PC-9 (cell line): ENCODE measurements around the gene MERTK. TPM values are rescaled to one million over a fixed set of nuclear protein-coding genes. Genes with fewer than 3 reads are reported as not detected.
A peak's percentile ranks its signal among the peaks of the same experiment; 100 is the strongest.

Experiments used
- BruUV-seq: library from RNA; stranded (reverse); fragments of 400-500 nt; replicated peaks from 2 replicates; lab custom pipeline; 2021; lab: Mats Ljungman, UMichigan
- CTCF ChIA-PET: fragments of 300-600 bp; sonication (Branson Sonifier 250); formaldehyde crosslinking; loops from one replicate; lab custom pipeline; 2022; ENCODE audit warnings: antibody characterized with exemption; lab: Charles Lee
- POLR2A ChIA-PET: fragments of 300-600 bp; sonication (Branson Sonifier 250); formaldehyde crosslinking; loops from one replicate; lab custom pipeline; 2022; ENCODE audit warnings: antibody characterized with exemption; ENCODE audit not compliant: unreplicated experiment; lab: Charles Lee
- DNase-seq, 2 experiments: peaks; one replicate each; pipeline versions ENCODE4 v3.0.0 to v3.0.0-alpha.2; 2015 to 2022; ENCODE audit warnings: mixed read lengths in 1 of 2
- H2AFZ ChIP-seq: fragments of 200-600 bp; sonication (generic); 2 replicates; pipeline ENCODE4 v1.8.1; 2017; ENCODE audit warnings: antibody characterized with exemption
- H3F3A ChIP-seq: fragments of 200-600 bp; sonication (generic); 2 replicates; pipeline ENCODE4 v1.8.1; 2017; ENCODE audit warnings: antibody characterized with exemption, mild to moderate bottlenecking, low read depth; ENCODE audit not compliant: insufficient read depth
- H3K27ac ChIP-seq: fragments of 200-600 bp; sonication (generic); 2 replicates; pipeline ENCODE4 v1.6.1; 2016; ENCODE audit warnings: mixed run types
- H3K27me3 ChIP-seq: fragments of 200-600 bp; sonication (generic); 2 replicates; pipeline ENCODE4 v1.6.1; 2016; ENCODE audit warnings: low read depth, mixed run types; ENCODE audit not compliant: insufficient read depth
- H3K36me3 ChIP-seq: fragments of 200-600 bp; sonication (generic); 2 replicates; pipeline ENCODE4 v1.6.1; 2016; ENCODE audit warnings: low read depth, mixed run types
- H3K4me1 ChIP-seq: fragments of 200-600 bp; sonication (generic); replicated peaks from 2 replicates; pipeline ENCODE4 v1.6.1; 2016; ENCODE audit warnings: mixed run types; ENCODE audit not compliant: insufficient read depth
- H3K4me2 ChIP-seq: fragments of 200-600 bp; sonication (generic); 2 replicates; pipeline ENCODE4 v1.6.1; 2017; ENCODE audit warnings: mixed run types
- H3K4me3 ChIP-seq: fragments of 200-600 bp; sonication (generic); 2 replicates; pipeline ENCODE4 v1.6.1; 2016; ENCODE audit warnings: mixed run types
- H3K79me2 ChIP-seq: fragments of 200-600 bp; sonication (generic); 2 replicates; pipeline ENCODE4 v1.6.1; 2017; ENCODE audit warnings: low read depth, mixed run types
- H3K9me2 ChIP-seq: fragments of 200-600 bp; sonication (generic); 2 replicates; pipeline ENCODE4 v1.8.1; 2017; ENCODE audit warnings: mild to moderate bottlenecking; ENCODE audit not compliant: insufficient read depth
- H3K9me3 ChIP-seq: fragments of 200-600 bp; sonication (generic); 2 replicates; pipeline ENCODE4 v1.8.1; 2016; ENCODE audit warnings: low read depth; ENCODE audit not compliant: insufficient read depth
- H4K20me1 ChIP-seq: fragments of 200-600 bp; sonication (generic); 2 replicates; pipeline ENCODE4 v1.8.1; 2017; ENCODE audit not compliant: insufficient read depth
- CTCF ChIP-seq: fragments of 200-600 bp; sonication (generic); conservative IDR thresholded peaks from 2 replicates; pipeline ENCODE4 v1.6.1; 2017; ENCODE audit warnings: mixed run types, antibody characterized with exemption, mild to moderate bottlenecking, moderate library complexity
- EZH2 ChIP-seq: fragments of 200-600 bp; sonication (generic); IDR thresholded peaks from 2 replicates; pipeline ENCODE4 v1.8.0; 2017; ENCODE audit warnings: antibody characterized with exemption, low read depth
- intact Hi-C: fragments of 100-400 bp; cut with micrococcal nuclease; formaldehyde crosslinking; loops from one replicate; pipeline ENCODE4 v1.10.0; 2022; ENCODE audit not compliant: unreplicated experiment
- total RNA-seq: library from RNA; stranded (reverse); gene quantifications from 2 replicates; pipeline ENCODE4 v1.2.3, GENCODE V29; 2021

MERTK gene
- total RNA-seq, 1 experiment from 2014 or later = 1.6 TPM

GRCh38 chr2:112061840-112062239 is 163.4 kb downstream of the MERTK start:
- H3K36me3 ChIP-seq = peaks cover 48% of the 10 kb centered on the region
- DNase-seq = no peak
- ChIA-PET POLR2A (interaction anchor here (0.5 kb wide), 1 partner anchor 221 kb away, joined by 3 read pairs; no protein-coding TSS in a partner anchor), CTCF (no interaction called here)
- TF ChIP-seq CTCF = no peak
- TF ChIP-seq EZH2 = no peak
- H3K9me3 ChIP-seq = no peaks in the 10 kb centered on the region
- no peaks in the 10 kb centered on the region for H3K9me2 ChIP-seq
- peaks cover 45% of the 10 kb centered on the region for H3F3A ChIP-seq
- H4K20me1 ChIP-seq = peaks cover 4% of the 10 kb centered on the region; the same call in 1 of the 2 replicates
- H3K4me1 ChIP-seq = peaks cover 52% of the 10 kb centered on the region
- intact Hi-C loops = no loop called here
- H3K4me3 ChIP-seq = no peak overlapping the region
- H3K27me3 ChIP-seq = no peaks in the 10 kb centered on the region
- H3K4me2 ChIP-seq = no peak overlapping the region
- no peak overlapping the region for H2AFZ ChIP-seq
- no TSS peak for BruUV-seq
- no peak overlapping the region for H3K27ac ChIP-seq
- H3K79me2 ChIP-seq = peaks cover 61% of the 10 kb centered on the region

DNA sequence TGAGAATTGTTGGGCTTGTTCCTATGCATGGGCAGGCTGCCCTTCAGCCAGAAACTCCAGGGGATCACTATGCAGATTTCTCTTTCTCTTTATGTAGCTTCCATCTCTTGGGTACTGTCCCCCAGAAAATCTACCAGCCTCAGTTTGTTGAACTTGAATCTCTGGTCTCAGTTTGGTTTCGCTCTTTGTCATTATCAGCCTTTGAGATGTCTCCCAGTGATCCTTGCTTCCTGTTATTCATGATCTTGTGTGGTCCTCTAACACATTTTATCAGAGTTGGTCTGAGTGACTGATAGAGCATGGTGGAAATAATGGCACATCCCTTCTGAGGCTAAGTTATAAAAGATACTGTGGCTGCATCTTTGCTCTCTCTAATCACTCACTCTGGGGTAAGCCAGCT is 164.5 kb downstream of the MERTK start:
- Histone ChIP-seq H3K79me2 (peaks cover 60% of the 10 kb centered on the region), H2AFZ (no peak overlapping the region), H3K36me3 (peaks cover 59% of the 10 kb centered on the region), H4K20me1 (no peaks in the 10 kb centered on the region), H3K9me3 (no peaks in the 10 kb centered on the region), H3K9me2 (no peaks in the 10 kb centered on the region), H3K27ac (no peak overlapping the region), H3K27me3 (no peaks in the 10 kb centered on the region), H3K4me3 (no peak overlapping the region), H3K4me1 (peaks cover 45% of the 10 kb centered on the region), H3F3A (peaks cover 37% of the 10 kb centered on the region), H3K4me2 (no peak overlapping the region)
- ChIA-PET POLR2A (interaction anchor here (0.9 kb wide), 1 partner anchor 431 kb away, joined by 6 read pairs; no protein-coding TSS in a partner anchor), CTCF (no interaction called here)
- no peak for DNase-seq
- BruUV-seq = no TSS peak
- TF ChIP-seq CTCF (no peak), EZH2 (no peak)
- intact Hi-C loops = no loop called here

DNA sequence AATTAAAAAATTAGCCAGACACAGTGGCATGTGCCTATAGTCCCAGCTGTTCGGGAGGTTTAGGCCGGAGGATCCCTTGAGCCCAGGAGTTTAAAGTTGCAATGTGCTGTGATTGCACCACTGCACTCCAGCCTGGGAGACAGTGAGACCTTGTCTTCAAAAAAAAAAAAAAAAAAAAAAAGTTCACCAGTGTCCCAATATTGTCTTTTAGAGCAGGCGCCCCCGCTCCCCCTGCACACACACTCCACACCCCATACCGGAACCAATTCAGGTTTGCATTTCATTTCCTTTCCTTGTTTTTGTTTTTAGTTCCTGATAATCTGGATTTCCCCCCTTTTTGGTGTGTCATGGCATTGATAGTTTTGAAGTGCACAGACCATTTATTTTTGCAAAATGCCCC is 167.1 kb downstream of the MERTK start:
- DNase-seq = peak in 1 of 2 experiments; percentile 36
- TF ChIP-seq CTCF = no peak
- TF ChIP-seq EZH2 = no peak
- POLR2A ChIA-PET = no interaction called here
- Histone ChIP-seq H3K9me2 (no peaks in the 10 kb centered on the region), H3K27me3 (no peaks in the 10 kb centered on the region), H3K4me3 (no peak overlapping the region), H3K27ac (peak overlapping the region; percentile 10), H3K4me2 (peak overlapping the region; percentile 8), H3K79me2 (peaks cover 38% of the 10 kb centered on the region), H4K20me1 (no peaks in the 10 kb centered on the region), H3K4me1 (peaks cover 35% of the 10 kb centered on the region), H3K9me3 (peaks cover 5% of the 10 kb centered on the region; the same call in 1 of the 2 replicates), H3F3A (peaks cover 37% of the 10 kb centered on the region), H2AFZ (no peak overlapping the region), H3K36me3 (peaks cover 65% of the 10 kb centered on the region)
- intact Hi-C loops = no loop called here
- no TSS peak for BruUV-seq
- CTCF ChIA-PET = no interaction called here
